ENCODE results near the gene RNH1. TPM values are rescaled to one million over a fixed set of nuclear protein-coding genes. Genes with fewer than 3 reads are reported as not detected.

The RNH1 gene
- total RNA-seq = 359 and 417 TPM in 2 replicates

DNA sequence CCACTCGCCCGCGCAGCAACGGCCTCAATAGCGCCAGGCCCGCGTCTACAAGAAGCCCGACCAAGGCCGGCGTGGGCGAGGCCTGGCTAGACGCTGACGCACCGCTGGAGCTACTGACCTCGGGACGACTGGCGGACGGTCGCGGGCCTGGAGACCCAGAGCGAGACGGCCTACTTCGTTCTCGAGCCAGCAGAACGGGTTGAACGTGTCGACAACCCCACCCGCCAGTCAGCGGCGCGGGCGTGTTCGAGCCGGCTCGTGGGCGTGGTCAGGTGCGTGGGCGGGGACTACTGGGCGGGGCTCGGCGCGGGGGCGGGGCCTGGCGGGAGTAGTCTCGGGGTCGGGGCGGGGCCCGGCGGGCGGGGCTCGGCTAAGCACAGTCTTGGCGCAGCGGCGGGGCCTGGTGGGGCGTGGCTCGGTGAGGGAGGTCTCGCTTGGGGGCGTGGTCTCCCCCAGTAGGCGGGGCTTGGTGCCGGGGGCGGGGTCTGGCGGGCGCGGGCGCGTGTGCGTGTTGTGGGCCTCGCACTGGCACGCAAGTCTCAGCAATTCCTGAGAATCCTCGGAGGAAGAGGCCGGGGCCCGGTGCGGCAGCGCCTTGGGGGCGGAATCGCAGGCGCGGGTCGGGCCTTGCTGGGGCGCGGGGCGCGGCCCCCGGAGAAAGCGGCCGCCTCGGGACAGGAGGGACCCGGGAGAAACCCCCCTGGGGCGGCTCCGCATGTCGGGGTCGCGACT lies at the start of gene RNH1:
TSS of gene RNH1 (minus strand) at position 248 of the 732 bp plus-strand sequence. CDS start 5,080 bp downstream, outside the sequence.

DNA sequence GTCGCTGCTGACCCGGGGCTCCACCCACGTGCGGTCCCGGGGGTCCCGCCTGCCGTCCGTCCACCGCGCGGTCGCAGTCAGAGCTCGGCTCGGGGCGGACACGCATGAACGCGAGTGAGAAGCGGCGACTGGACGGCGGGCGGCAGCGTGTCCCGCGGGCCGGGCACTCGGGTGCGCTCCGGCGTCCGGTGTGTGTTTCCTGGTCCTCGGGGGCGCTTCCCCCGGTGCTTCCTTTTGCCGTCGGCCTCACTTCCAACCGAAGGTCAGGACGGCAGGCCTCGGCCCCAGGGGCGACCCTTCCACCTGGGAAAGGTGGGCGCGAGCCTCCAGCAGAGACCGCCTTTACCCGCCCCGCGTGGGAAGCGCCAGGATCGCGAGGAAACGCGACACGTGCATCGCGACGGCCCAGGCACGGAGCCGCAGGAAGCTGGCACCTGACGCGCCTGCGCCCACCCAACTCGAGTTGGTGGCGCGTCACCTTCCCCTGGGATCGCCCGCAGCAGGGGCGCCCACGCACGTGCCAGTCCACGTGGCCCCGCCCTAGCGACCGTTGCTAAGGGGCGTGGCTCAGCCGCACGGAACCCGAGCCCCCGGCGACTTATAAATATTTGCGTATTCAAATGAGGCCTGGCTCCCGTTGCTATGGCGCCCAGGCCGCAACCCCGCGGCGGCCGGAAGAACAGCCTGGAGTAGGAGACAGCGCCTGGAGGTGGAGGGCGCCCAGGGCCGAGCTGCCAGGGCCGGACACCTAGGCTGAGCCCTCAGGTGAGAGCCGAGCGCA lies 30.0 kb upstream of the RNH1 start, which contains the start of gene LRRC56:
TSS of gene LRRC56 (plus strand) at position 687 of the 781 bp plus-strand sequence. CDS start 3,158 bp downstream, outside the sequence.

DNA sequence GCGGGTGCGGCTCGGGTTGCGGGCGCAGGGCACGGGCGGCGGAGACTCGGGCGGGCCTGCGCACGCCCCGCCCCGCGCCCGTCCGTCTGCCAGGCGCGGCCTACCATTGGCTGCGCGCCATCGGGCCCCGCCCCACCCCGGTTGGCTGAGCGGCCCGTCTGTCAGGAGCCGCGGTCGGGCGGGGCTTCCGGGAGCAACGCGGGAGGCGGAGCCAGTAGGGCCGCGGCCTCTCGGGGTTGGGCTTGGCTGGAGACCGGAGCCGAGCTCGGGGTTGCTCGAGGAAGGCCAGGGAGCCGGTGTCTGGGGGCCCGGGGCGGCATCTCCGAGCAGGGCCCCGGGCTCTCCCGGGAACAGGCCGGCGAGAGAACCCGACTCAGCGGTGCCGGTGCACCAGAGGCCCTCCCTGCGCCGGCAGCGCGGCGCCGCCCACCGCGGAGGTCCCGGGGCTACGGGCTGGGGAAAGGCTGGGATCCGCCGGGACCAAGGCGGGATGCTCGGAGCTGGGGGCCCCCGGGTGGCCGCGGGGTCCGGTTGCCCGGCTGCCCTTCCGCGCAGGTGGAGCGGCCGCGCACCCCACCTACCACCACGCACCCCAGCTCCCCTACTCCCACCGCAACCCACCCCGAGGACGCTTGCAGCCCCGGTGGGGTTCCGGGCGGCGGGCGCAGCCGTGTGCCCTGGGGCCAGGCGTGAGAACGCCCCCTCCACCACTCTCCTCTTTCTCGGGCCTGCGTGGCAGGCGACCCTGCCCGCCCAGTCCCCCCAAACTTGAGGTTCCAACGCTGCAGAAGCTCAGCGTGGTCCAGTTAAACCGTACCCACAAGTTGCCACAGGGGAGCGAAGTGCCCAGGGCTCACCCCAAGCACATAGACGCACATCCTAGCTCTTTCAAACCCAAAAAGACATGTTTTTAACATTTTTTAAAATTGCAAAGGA lies 28.7 kb upstream of the RNH1 start, which contains the start of gene HRAS:
TSS of gene HRAS (minus strand) at position 58 of the 936 bp plus-strand sequence.

DNA sequence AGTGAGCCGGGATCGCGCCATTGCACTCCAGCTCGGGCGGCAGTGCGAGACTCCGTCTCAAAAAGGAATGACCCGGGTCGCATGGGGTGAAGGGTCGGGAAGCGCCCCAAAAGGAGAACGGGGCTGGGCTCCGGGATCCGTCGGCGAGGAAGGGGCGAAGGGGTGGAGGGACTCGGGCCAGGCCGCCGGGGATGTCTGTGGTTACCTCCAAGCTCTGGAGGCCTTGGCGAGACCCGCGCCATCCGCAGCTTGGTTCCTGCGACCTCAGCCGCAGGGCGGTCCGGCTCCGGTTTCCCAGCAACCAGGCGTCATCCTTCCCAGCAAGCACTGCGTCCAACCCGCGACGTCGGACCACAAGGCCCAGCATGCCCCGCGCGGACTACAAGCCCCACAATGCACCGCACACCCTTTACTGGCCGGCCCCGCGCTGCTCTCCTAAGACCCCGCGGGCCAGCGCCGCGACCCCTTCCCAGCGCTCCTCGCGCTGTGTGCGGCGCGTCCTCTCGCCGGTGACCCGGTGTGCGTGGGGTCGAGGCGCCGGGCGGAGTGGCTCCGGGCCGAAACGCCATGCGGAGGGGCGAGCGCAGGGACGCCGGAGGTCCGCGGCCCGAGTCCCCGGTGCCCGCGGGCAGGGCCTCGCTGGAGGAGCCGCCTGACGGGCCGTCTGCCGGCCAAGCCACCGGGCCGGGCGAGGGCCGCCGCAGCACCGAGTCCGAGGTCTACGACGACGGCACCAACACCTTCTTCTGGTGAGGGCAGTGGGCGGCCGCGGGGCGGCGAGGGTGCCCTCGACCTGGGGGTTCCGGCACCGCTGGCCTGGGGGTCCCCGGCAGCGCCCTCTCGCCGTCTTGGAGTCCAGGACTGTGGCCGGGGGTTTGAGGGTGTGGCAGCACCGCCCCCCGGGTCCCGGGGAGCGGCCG lies 56.9 kb downstream of the RNH1 start, which contains the start of gene PTDSS2:
TSS of gene PTDSS2 (plus strand) at position 391 of the 920 bp plus-strand sequence. CDS start at position 568, 177 bp downstream.

Other genes starting within 250 kb of the RNH1 start
- not detected in 2 replicates for gene NLRP6, start 228.8 kb downstream of the RNH1 start, total RNA-seq
- gene PGGHG, start 218.1 kb downstream of the RNH1 start, total RNA-seq = 16.9 and 28.1 TPM in 2 replicates
- gene IFITM5, start 207.7 kb downstream of the RNH1 start, total RNA-seq = not detected in 2 replicates
- gene IFITM2, start 199.4 kb downstream of the RNH1 start, total RNA-seq = 34.5 and 57.3 TPM in 2 replicates
- gene IFITM1, start 193.2 kb downstream of the RNH1 start, total RNA-seq = 182 and 187 TPM in 2 replicates
- 147 and 163 TPM in 2 replicates for gene IFITM3, start 186.4 kb downstream of the RNH1 start, total RNA-seq
- 1.5 and 3.7 TPM in 2 replicates for gene B4GALNT4, start 137.7 kb downstream of the RNH1 start, total RNA-seq
- 3.8 and 4.7 TPM in 2 replicates for gene PKP3, start 113.0 kb downstream of the RNH1 start, total RNA-seq
- gene SIGIRR, start 92.2 kb downstream of the RNH1 start, total RNA-seq = 11.5 and 13.6 TPM in 2 replicates
- gene ANO9, start 65.2 kb downstream of the RNH1 start, total RNA-seq = not detected in 2 replicates
- 25.4 and 35.9 TPM in 2 replicates for gene PTDSS2, start 57.0 kb downstream of the RNH1 start, total RNA-seq
- gene HRAS, start 28.3 kb upstream of the RNH1 start, total RNA-seq = 24.5 and 27.4 TPM in 2 replicates
- 0.65 and 0.85 TPM in 2 replicates for gene LRRC56, start 30.3 kb upstream of the RNH1 start, total RNA-seq
- 0.61 and 0.97 TPM in 2 replicates for gene LMNTD2, start 53.5 kb upstream of the RNH1 start, total RNA-seq
- gene RASSF7, start 53.7 kb upstream of the RNH1 start, total RNA-seq = 3.7 and 7.7 TPM in 2 replicates
- 32.9 and 36.8 TPM in 2 replicates for gene PHRF1, start 69.2 kb upstream of the RNH1 start, total RNA-seq
- gene IRF7, start 108.7 kb upstream of the RNH1 start, total RNA-seq = 10.6 and 18.5 TPM in 2 replicates
- not detected in 2 replicates for gene CDHR5, start 117.7 kb upstream of the RNH1 start, total RNA-seq
- not detected in 2 replicates for gene SCT, start 119.9 kb upstream of the RNH1 start, total RNA-seq
- 0.12 and 0.32 TPM in 2 replicates for gene DRD4, start 130.0 kb upstream of the RNH1 start, total RNA-seq
- 37.0 and 40.8 TPM in 2 replicates for gene DEAF1, start 188.0 kb upstream of the RNH1 start, total RNA-seq
- 8.9 and 17.2 TPM in 2 replicates for gene TMEM80, start 188.6 kb upstream of the RNH1 start, total RNA-seq
- gene EPS8L2, start 199.0 kb upstream of the RNH1 start, total RNA-seq = 19.3 and 31.7 TPM in 2 replicates
- gene TALDO1, start 240.2 kb upstream of the RNH1 start, total RNA-seq = 92.8 and 94.2 TPM in 2 replicates